Measurements from ENCODE around the gene NR2F1. TPM values are rescaled to one million over a fixed set of nuclear protein-coding genes. Genes with fewer than 3 reads are reported as not detected.

Gene NR2F1
- total RNA-seq, 1 experiment from 2014 or later, result 6.9 TPM

DNA sequence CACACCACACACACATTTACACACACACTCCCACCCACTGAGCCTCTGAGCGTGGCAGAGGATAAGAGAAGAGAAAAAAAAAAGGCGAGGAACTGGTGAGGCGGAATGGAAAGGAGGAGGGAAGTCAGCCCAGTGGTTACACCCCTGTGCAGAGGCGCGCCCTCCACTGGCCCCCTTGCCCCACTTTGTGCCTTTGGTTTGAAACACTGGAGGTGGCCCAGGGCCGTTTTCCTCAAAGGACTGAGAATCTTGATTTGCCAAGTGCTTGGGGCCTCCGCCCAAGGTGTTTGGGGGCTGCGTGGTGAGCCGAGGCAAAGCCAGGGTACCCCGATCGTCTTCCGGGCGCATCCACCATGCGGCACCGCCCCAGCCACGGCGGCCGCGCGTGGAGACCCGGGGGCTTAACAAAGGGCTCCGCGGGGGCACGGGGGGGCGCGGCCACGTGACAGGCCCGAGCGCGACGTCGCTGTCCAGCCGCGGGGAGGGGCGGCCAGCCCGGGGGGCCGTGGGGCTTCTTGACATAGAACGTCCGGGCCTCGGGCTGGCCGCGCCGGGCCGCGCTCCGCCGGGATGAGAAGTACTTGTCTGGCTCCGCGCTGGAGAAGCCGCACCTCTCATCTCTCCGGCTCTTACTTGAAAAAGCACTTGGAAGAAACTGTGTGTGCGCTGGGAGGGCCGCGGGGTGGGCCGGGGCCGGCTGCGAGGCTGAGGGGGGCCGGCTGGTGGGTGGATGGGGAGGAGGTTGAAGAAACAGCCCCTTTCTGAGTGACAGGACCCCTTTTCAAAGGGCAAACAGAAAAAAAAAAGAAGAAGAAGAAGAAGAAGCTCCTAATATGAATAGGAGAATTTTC, 21.0 kb downstream of the NR2F1 start:
- no peak for DNase-seq (ENCODE audit: low spot score)

DNA sequence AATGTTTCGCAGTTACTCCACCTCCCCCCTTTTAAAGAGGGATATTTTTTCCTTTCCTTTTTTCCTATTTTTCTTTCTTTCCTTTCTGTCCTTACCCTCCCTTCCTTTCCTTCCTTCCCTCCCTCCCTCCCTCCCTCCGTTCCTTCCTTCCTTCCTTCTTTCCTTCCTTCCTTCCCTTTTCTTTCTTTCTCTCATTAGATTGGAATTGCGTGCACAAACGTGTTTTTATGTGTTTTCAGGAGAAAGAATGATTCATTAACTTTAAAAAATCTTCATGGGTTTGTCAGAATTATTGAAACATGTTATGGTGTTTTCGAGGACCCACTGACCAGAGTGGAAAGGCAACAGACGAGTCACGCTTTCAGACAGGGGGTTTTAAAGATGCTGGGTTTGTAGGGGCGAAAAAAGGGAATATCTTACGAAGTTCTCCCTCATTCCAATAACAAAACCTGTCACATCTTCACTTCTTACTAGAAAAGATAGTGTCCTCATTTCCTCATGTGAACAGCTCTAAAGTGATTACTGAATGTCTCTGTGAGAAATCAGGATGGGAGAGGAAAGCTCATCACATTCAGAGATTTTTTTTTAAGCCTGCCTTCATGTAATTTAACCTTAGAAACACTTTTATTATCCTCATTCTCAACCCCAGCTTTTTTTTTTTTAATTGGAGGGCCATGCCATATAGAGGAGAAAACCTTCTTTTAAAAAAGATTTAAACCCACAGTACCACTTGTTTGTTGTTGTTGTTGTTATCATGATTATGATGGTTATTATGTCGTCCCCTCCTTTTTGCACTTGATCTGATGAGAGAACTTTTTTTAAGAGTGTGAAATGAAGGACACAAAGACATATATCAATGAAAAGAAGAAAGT, 21.9 kb downstream of the NR2F1 start:
- DNase-seq (ENCODE audit: low spot score), result no peak

DNA sequence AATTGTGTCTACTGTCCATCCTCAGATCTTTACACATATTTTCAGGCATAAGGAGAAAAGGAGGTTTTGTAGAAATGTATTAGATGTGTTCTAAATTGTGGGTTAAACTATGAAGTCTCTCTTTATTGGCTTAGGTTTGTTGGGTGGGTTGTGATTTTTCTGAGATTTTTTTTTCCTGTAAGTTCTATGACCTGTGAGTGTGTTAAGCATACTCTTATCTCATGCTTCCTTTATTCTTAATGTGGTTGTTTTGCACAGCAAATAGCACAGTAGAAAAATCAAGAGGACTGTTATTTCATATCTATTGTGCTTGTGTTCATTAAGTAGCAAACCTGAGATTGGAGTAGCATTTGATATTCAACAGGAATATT, 23.3 kb downstream of the NR2F1 start:
- DNase-seq (ENCODE audit: low spot score), result no peak

DNA sequence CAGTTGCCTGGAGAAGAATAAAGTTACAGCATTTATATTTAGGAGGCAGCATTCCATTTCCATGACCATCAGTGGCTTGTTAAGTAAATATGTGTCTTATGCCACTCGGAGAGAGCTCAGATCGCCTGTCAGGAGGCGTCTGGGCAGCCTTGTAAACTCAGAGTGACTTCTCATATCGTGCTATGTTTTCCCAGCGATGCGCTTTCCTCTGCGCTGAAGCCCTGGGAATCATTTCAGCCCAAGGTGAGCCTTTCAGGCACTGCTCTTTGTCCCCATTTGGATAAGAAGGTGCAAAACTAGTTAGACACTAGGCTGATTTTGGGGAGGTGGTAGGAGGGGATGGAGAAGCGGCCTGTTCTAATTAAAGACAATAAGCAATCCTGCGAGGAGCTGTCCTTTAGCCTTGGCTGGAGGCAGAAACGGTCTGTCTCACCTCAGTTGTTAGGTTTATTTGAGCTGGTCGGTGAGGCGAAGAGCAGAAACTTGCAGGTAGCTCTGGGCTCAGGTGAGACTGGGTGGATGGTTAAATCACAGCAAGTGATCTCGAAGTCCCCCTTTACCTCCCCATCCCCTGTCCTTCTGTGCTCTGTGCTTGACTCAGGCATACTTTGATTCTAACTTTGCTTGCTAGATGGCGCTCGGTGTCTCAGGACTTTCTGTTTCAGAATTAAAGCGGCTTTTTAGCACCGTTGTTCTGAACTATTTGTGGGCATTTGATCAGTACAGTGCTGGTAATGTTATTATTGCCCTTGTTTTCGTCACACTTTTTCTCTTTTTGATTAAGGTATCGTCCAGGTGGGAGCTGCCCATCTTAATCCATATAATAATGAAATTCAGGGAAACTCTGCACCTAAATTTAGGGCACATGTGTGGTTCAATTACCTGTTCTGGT, 24.6 kb downstream of the NR2F1 start:
- peak; percentile 45 for DNase-seq (ENCODE audit: low spot score)

DNA sequence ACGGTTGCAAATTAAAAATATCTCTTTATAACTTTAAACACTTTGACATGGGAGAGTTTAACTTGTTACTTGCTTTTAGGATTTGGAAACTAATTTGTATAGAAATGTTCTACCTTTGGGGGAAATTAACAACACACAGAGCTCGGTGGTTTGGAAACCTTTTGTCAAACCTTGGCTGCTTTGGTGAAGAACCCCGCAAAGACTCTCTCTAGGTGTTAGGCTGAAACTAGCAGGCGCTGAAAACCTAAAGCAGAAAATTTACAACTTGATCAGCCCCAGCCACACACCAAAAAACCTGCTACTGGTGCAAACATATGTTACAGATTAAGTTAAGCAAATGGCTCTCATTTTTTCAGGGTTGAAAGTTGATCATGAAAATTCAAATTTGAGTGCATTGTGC, 25.8 kb downstream of the NR2F1 start:
- DNase-seq (ENCODE audit: low spot score), result no peak

DNA sequence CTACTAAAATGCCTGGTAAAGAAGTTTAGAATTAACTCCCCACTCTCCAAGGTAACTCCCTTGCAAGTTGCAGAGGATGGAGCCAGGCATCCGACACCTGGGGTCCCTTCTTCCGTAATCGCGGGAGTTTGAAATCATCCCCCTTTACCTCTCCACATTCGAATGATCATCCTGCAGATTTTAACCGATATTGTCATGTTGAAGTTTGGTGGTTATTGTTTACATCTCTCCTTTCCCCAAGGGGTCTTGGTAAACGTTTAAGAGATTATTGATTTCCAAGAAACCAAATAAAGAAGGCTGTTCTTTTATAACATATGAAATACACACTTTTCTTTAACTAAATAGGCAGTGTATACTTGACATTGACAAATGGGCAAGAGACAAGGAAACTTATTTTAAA, 26.7 kb downstream of the NR2F1 start:
- DNase-seq (ENCODE audit: low spot score), result no peak

DNA sequence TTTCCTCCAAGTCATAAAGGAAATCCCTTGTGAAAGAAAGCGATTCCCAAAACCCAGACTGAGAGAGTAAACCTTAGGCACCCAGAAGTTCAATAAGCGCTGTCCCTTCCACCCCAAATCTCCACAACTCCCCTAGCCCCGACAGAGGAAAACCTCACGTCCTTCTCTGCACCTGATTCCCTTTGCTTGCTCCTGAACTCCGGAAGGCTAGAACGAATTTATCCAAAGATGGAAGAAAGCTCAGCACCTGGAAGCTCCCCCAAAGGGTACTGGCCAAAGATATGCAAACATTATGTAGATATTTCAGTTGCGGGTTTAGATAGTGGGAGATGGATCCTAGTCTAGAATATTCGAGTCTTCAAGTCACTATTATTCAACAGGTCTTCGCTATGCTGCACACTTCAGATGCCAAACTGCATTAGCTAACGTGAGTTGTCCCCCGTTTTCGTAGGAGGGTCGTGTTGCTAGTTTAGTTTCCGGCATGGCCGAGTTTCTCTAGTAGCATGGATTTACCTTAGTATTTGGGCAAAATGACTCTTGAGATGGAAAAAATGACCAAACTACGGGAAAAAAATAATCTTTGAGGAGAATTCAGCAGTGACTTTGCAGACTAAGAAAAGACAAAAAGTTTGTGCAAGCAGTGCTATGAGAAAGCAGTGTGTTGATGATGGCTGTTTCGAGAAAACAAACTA, 27.7 kb downstream of the NR2F1 start:
- no peak for DNase-seq (ENCODE audit: low spot score)

DNA sequence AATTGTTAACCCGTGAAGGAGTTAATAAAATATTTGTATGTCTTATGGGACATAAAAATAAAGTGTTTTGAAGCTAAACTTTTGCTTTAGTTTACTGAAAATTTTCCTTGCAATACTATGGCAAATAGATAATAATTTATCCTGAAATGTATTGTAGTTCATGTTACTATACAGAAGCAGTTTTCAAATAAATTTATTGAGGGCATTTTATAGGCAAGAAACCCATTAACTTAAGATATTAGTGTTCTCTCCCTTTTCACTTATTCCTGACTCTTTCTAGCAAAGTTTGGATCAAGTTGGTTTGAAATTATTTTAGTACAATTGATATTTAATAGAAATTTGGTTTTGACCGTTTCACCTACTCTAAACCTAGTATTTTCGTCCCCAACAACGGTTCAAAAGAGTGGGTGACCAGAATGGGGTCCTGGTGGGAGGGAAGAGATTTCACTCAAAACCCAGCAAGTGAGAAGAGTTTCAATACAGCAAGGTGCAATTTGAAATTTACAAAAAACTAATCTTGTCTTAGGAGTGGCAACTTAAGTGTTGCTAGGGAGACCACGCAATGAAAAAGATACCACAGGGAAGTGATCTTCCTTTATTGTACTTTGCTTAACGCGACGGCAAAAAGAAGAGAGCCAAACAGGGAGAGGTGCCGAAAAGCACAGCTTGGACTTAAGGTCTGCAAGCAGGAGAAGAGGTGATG, 28.4 kb downstream of the NR2F1 start:
- DNase-seq (ENCODE audit: low spot score), result no peak

DNA sequence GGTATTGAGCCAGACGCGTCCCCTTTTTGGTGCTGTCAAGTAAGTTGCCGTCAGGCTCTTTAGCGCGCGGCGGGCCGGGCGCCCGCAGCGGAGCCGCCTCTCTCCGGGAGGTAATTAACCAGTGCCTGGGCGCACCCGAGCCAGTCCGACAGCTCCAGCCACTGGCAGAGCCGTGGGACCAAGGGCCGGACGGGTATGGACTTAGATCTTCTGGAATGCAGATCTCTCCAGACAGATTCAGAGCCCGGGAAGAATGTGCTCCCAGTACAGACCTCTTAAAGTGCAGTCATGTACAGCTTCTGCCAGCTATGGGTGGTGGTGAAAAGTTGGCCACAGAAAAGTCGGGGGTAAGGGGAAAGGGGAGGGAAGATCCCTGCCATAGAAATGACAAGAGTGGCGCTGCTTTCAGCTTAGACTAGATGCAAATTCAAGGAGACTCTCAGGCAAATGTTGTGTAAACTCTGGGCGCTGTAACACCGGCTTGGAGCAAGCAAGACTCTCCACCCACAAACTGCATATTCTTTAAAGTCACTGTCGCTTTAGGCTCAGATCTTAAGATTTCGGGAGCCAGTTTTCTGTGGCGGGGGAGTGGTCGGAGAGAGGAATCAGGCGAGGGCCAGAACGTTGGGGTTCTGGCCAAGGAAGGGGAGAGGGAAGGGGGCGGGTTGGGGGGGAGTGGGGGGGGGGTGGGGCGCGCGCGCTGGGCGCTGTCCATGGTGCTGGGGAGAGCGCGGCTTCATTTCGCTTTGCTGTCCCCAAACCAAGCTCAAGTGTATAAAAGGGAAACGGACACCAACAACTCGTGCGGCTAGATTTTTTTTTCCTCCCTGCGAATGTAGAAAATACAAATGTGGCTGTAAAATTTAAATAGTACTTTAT, 29.2 kb downstream of the NR2F1 start:
- peak; percentile 22 for DNase-seq (ENCODE audit: low spot score)

DNA sequence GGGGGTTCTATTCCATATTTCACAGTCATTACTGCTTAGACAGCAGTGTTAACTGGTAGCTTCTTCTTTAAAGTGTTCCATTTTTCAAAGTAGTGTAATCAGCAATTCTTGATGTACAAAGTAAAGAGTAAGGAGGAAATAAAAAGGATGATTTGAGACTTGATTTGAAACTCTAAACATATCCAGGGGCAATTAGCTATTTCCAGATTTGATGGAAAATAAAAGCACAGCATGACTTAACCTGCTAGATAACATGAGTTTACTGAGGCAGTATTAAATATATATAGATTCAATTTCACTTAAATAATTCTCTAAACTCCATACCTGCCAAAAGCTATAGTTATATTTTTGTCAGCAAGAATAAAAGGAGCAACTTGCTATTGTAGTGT, 29.8 kb downstream of the NR2F1 start:
- DNase-seq (ENCODE audit: low spot score), result no peak

DNA sequence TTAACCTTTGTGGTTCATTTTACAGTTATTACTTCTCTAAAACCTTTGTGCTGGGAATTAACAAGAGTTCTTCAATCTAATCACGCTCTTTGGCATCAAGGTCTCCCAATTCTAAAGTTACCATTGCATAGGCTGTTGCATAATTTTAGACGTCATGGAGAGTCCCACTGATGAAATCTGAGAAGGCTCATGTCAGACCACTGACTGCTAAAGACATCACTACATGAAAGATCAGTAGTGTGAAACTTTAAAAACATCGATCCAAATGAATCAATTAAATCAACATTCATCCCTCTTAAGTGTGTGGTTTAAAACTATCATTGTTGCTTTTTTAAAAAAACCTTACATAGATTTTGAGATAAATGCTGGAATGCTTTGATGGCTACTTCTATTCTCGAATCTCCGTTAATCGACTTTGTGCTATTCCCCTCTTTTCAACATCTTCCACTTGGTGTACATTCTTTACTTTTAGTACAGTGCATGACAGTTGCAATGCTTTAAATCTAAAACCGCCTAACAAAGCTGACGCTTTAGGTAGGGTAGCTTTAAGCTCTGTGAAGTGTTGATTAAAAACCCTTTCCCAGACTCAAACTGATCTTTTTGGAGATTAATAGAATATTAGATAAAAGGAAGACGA, 33.6 kb downstream of the NR2F1 start:
- DNase-seq (ENCODE audit: low spot score), result no peak

DNA sequence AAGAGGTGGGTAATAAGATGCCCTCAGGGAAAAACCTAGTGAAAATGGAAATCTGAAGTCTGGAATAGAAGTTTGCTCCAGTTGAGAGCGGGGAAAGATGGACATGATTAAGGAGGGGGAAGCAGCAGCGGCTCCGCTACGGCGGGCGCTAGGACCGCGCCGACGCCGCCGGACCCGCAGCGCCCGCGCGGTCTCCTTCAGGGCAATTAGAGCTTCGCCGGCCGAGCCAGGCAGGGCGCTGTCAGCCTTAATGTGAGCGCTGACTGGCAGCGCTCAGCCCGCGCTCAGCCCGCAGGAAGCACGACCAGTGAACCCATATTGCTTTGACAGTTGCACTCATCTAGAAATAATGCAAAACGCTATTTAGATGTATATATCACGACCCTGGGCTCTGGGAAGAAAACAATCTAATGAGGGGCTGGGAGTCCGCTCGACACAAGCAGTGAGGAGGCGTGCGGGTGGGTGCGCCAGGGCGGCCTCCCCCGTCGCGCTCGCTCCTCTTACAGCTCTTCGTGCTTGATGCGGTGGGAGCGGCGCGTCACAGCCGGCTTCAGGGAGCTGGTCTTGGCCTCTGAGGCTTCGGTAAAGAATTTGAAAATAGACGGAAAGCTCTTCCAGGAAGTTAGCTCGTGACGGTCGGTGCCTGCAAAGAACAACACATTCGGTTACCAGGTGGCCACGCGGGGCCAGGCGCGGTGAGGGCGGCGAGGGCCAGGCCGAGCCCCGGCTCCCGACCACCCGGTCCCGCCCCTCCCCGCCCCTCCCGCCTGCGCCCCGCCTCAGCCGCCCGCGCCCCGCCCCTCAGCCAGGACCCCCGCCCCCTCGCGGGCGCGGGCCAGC, 37.7 kb downstream of the NR2F1 start:
- DNase-seq (ENCODE audit: low spot score), result peak; percentile 52

DNA sequence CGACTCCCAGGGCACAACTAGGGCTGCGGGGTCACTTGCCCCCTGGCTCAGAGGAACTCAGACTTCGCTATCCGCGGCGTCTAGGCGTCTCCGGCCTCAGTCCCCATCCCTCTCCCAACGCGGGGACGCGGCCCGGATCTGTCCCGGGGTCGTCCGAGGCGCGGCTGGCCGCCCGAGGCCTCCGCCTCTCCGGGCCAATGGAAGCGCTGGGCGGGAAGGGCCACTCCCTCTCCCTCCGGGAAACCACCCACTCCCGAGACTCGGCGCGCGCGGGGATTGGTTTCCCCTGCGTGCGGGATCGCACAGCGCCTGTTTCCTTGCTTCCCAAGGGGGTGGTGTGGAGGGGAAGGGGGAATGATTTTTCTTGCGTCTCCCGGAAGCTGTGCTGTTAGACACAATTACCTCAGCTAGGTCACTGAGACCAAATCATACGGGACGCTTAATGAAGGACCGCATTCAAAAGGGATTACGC, 38.3 kb downstream of the NR2F1 start:
- peak; percentile 61 for DNase-seq (ENCODE audit: low spot score)

DNA sequence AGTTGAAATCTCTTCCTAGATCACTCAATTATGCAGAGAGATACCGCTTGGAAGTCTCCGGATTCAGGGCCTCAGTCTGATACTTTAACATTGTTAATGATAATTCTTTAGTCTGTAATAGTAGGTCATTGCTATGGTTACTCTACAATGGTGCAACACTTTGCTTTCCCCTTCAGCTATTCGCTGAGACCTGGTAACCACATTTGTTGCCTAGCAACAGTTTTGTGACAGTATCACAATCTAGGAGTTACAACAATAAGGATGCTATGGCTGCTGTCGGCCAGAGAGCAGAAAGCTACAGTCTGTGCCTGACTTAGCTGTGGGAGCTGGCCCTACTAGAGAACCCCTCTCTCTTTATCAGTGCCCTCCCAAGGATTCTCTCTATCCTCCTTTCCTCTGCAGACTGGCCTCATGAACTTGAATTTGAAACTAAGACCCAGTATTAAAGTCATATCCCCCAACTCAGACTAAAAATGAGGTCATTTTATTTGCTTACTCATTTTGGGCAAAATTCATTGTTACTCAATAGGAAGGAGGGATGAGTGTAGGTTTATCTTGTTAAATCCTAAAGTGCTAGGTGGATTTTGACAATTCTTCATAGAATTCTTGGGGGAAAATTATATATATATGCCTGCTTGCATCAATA, 39.3 kb downstream of the NR2F1 start:
- DNase-seq (ENCODE audit: low spot score), result no peak

DNA sequence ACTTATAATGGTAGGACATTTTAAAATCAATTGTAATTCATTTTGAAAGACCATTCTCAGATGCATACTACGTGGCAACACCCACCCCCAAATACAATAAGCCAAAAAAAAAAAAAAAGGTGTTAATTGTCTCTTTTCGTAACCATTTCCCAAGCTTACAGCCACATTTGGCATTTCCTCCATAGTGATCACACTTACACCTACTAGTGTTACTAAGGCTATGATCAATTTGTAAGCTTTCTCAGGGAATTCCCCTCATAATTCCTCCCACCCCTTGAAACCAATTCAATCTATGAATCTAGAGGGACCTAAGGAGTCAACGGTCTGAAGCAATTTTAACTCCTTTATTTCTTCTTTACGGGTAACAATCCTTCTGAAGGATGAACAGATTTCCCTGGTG, 40.1 kb downstream of the NR2F1 start:
- no peak for DNase-seq (ENCODE audit: low spot score)

DNA sequence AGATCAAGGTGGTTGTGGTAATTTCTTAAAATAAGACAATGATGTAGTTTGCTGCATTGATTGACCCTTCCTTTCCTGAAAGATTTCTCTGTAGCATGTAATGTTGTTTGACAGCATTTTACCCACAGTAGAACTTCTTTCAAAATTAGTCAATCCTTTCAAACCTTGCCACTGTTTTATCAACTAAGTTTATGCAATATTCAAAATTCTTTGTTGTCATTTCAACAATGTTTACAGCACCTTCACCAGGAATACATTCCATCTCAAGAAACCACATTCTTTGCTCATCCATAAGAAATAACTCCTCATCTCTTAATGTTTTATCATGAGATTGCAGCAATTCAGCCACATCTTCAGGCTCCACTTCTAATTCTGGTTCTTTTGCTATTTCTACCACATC, 43.8 kb downstream of the NR2F1 start:
- DNase-seq (ENCODE audit: low spot score), result no peak

DNA sequence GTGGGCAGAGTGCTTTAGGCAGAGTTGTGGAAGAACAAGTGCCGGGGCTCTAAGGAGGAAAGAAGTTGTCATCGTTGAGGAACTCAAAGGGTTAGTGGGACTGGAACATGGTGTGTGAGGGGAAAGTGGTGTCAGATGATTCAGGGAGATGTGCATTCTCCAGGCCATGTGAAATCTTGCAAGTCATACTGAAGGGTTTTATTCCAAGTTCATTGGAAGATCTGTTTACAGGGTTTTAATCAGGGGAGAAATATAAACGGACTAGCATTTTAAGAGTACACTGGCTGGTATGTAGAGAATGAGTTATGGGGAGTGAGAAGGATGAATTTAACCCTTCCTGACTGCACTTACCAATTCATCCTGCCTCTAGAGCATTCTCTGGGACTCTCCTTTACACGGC, 49.3 kb downstream of the NR2F1 start:
- no peak for DNase-seq (ENCODE audit: low spot score)

DNA sequence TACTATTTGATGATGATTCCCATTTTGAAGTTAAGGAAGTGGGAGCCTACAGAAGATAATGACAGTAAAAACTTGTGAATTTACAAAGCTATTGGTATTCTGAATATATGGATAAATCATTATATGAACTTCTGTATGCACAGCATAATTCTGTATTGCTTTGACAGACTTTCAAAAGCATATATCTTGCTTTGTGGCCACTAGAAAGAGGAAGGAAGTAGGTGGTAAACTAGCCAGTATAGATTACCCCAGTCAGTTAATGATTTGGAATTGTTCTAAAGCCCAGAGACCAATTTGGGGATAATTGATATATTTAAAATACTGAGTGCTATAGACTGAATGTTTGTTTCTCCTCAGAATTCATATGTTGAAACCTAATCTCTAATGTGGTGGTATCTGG, 53.0 kb downstream of the NR2F1 start:
- DNase-seq (ENCODE audit: low spot score), result no peak
